Testis (tissue), 2 donors: ENCODE measurements around the gene DDAH1.

Experiments used
- POLR2A ChIP-seq: fragments of 450-650 bp; IDR thresholded peaks from one replicate; pipeline ENCODE4 v1.6.1; 2017; ENCODE audit warnings: antibody characterized with exemption, mild to moderate bottlenecking, moderate library complexity
- TF ChIP-seq, protein P1 (sequence below), 3 experiments: fragments of 450-650 bp in 2 of 3; fragments of 200-600 bp in 1 of 3; sonication (generic) in 1 of 3; IDR thresholded peaks; one replicate each; pipeline ENCODE4 v1.5.1; 2016 to 2019; ENCODE audit warnings: antibody characterized with exemption in 3 of 3, mild to moderate bottlenecking in 2 of 3, moderate library complexity in 1 of 3

DNA sequence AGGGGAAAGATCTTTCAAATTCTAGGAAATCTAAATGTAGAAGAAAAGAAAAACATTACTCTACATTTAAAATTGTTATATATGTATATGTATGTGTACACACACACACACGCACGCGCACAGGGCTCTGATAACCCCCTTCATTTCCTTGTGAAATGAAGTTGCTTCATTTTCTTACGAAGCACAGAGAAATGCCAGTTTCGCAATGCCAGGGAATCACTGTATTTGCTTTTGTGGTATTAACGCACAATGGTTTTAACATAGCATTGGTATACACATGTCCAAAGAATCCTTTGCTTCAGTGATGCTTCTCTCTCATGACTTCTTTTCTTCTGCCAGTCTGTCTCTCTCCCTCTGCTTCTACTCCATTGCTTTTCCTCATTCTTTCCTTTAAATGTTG lies 8.4 kb upstream of the DDAH1 start:
- TF ChIP-seq POLR2A = no peak
- TF ChIP-seq, protein P1, sequence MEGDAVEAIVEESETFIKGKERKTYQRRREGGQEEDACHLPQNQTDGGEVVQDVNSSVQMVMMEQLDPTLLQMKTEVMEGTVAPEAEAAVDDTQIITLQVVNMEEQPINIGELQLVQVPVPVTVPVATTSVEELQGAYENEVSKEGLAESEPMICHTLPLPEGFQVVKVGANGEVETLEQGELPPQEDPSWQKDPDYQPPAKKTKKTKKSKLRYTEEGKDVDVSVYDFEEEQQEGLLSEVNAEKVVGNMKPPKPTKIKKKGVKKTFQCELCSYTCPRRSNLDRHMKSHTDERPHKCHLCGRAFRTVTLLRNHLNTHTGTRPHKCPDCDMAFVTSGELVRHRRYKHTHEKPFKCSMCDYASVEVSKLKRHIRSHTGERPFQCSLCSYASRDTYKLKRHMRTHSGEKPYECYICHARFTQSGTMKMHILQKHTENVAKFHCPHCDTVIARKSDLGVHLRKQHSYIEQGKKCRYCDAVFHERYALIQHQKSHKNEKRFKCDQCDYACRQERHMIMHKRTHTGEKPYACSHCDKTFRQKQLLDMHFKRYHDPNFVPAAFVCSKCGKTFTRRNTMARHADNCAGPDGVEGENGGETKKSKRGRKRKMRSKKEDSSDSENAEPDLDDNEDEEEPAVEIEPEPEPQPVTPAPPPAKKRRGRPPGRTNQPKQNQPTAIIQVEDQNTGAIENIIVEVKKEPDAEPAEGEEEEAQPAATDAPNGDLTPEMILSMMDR (IDR thresholded peaks at IDR 0.05) = no peak
